ENCODE results near the gene FEM1C.

Gene FEM1C, protein sequence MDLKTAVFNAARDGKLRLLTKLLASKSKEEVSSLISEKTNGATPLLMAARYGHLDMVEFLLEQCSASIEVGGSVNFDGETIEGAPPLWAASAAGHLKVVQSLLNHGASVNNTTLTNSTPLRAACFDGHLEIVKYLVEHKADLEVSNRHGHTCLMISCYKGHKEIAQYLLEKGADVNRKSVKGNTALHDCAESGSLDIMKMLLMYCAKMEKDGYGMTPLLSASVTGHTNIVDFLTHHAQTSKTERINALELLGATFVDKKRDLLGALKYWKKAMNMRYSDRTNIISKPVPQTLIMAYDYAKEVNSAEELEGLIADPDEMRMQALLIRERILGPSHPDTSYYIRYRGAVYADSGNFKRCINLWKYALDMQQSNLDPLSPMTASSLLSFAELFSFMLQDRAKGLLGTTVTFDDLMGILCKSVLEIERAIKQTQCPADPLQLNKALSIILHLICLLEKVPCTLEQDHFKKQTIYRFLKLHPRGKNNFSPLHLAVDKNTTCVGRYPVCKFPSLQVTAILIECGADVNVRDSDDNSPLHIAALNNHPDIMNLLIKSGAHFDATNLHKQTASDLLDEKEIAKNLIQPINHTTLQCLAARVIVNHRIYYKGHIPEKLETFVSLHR

GRCh38 chr5:115544436-115545350 is at the start of gene FEM1C:
FEM1C (minus strand) TSS chr5:115544775; CDS start chr5:115543493, 1,282 bp downstream.
- Histone ChIP-seq H3K4me1 (ENCODE audit: control insufficient read depth, insufficient read depth, low read length) (peaks cover 42% of the 10 kb centered on the region), H3K27me3 (ENCODE audit: control insufficient read depth, insufficient read depth, low read length) (no peaks in the 10 kb centered on the region), H3K9ac (ENCODE audit: low read depth, low read length) (peak within 1 kb of the TSS; percentile 96), H3K36me3 (ENCODE audit: control insufficient read depth, insufficient read depth, low read length) (peaks cover 34% of the 10 kb centered on the region), H3K27ac (ENCODE audit: low read depth, low read length) (peak within 1 kb of the TSS; percentile 98), H3K9me3 (ENCODE audit: control insufficient read depth, insufficient read depth, low read length) (peaks cover 19% of the 10 kb centered on the region), H3K4me3 (ENCODE audit: low read depth, low read length) (peak within 1 kb of the TSS; percentile 95)

- H3K27ac ChIP-seq (ENCODE audit: low read depth, low read length), result no peak overlapping the region
These were observed 44.5 kb upstream of the FEM1C start for GRCh38 chr5:115589043-115589442.

GRCh38 chr5:115588640-115589039 is 44.1 kb upstream of the FEM1C start:
- H3K4me3 ChIP-seq (ENCODE audit: low read depth, low read length), result no peak overlapping the region
- no peaks in the 10 kb centered on the region for H3K36me3 ChIP-seq (ENCODE audit: control insufficient read depth, insufficient read depth, low read length)
- no peak overlapping the region for H3K9ac ChIP-seq (ENCODE audit: low read depth, low read length)
- no peaks in the 10 kb centered on the region for H3K27me3 ChIP-seq (ENCODE audit: control insufficient read depth, insufficient read depth, low read length)
- H3K9me3 ChIP-seq (ENCODE audit: control insufficient read depth, insufficient read depth, low read length), result no peaks in the 10 kb centered on the region
- no peaks in the 10 kb centered on the region for H3K4me1 ChIP-seq (ENCODE audit: control insufficient read depth, insufficient read depth, low read length)
- no peak overlapping the region for H3K27ac ChIP-seq (ENCODE audit: low read depth, low read length)

More at GRCh38 chr5:115589043-115589442, 44.5 kb upstream of the FEM1C start:
- Histone ChIP-seq H3K27me3 (ENCODE audit: control insufficient read depth, insufficient read depth, low read length) (no peaks in the 10 kb centered on the region), H3K9me3 (ENCODE audit: control insufficient read depth, insufficient read depth, low read length) (no peaks in the 10 kb centered on the region), H3K4me3 (ENCODE audit: low read depth, low read length) (no peak overlapping the region), H3K4me1 (ENCODE audit: control insufficient read depth, insufficient read depth, low read length) (no peaks in the 10 kb centered on the region), H3K36me3 (ENCODE audit: control insufficient read depth, insufficient read depth, low read length) (no peaks in the 10 kb centered on the region), H3K9ac (ENCODE audit: low read depth, low read length) (no peak overlapping the region)

- Histone ChIP-seq H3K36me3 (ENCODE audit: control insufficient read depth, insufficient read depth, low read length) (no peaks in the 10 kb centered on the region), H3K27ac (ENCODE audit: low read depth, low read length) (no peak overlapping the region), H3K4me1 (ENCODE audit: control insufficient read depth, insufficient read depth, low read length) (peaks cover 6% of the 10 kb centered on the region; the same call in 1 of the 2 replicates), H3K4me3 (ENCODE audit: low read depth, low read length) (no peak overlapping the region), H3K9ac (ENCODE audit: low read depth, low read length) (no peak overlapping the region), H3K9me3 (ENCODE audit: control insufficient read depth, insufficient read depth, low read length) (no peaks in the 10 kb centered on the region), H3K27me3 (ENCODE audit: control insufficient read depth, insufficient read depth, low read length) (no peaks in the 10 kb centered on the region)
These were observed 42.1 kb upstream of the FEM1C start for GRCh38 chr5:115586525-115587146.

GRCh38 chr5:115585265-115585664 is 40.7 kb upstream of the FEM1C start:
- Histone ChIP-seq H3K9ac (ENCODE audit: low read depth, low read length) (no peak overlapping the region), H3K27me3 (ENCODE audit: control insufficient read depth, insufficient read depth, low read length) (no peaks in the 10 kb centered on the region), H3K4me3 (ENCODE audit: low read depth, low read length) (no peak overlapping the region), H3K9me3 (ENCODE audit: control insufficient read depth, insufficient read depth, low read length) (no peaks in the 10 kb centered on the region), H3K4me1 (ENCODE audit: control insufficient read depth, insufficient read depth, low read length) (peaks cover 6% of the 10 kb centered on the region; the same call in 1 of the 2 replicates), H3K27ac (ENCODE audit: low read depth, low read length) (no peak overlapping the region), H3K36me3 (ENCODE audit: control insufficient read depth, insufficient read depth, low read length) (no peaks in the 10 kb centered on the region)

GRCh38 chr5:115584501-115584900 is 39.9 kb upstream of the FEM1C start:
- Histone ChIP-seq H3K4me1 (ENCODE audit: control insufficient read depth, insufficient read depth, low read length) (peaks cover 6% of the 10 kb centered on the region; the same call in 1 of the 2 replicates), H3K4me3 (ENCODE audit: low read depth, low read length) (no peak overlapping the region), H3K9me3 (ENCODE audit: control insufficient read depth, insufficient read depth, low read length) (no peaks in the 10 kb centered on the region), H3K27me3 (ENCODE audit: control insufficient read depth, insufficient read depth, low read length) (no peaks in the 10 kb centered on the region), H3K9ac (ENCODE audit: low read depth, low read length) (no peak overlapping the region), H3K36me3 (ENCODE audit: control insufficient read depth, insufficient read depth, low read length) (no peaks in the 10 kb centered on the region), H3K27ac (ENCODE audit: low read depth, low read length) (no peak overlapping the region)

DNA sequence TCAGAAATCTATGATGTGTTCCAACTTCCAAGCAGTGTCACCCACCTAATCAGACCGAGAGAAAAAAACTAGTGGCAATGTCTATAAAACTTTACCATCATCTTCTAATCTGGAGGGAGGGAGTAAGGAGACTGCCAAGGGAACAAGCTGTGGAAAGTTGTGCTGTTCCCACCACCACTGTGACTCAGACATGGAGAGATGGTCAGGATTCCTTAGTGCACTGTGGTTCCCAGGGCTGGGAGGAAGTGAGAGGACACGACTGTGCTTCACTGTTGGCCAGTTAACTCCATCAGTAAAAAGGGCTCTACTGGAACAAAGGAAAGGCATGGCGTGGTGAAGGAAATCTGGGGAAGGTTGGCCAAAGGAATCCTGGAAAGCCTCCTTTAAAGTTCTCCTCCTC is 38.9 kb upstream of the FEM1C start:
- no peaks in the 10 kb centered on the region for H3K36me3 ChIP-seq (ENCODE audit: control insufficient read depth, insufficient read depth, low read length)
- H3K9ac ChIP-seq (ENCODE audit: low read depth, low read length), result no peak overlapping the region
- peaks cover 6% of the 10 kb centered on the region; the same call in 1 of the 2 replicates for H3K4me1 ChIP-seq (ENCODE audit: control insufficient read depth, insufficient read depth, low read length)
- no peak overlapping the region for H3K27ac ChIP-seq (ENCODE audit: low read depth, low read length)
- no peaks in the 10 kb centered on the region for H3K27me3 ChIP-seq (ENCODE audit: control insufficient read depth, insufficient read depth, low read length)
- no peaks in the 10 kb centered on the region for H3K9me3 ChIP-seq (ENCODE audit: control insufficient read depth, insufficient read depth, low read length)
- no peak overlapping the region for H3K4me3 ChIP-seq (ENCODE audit: low read depth, low read length)

- H3K9me3 ChIP-seq (ENCODE audit: control insufficient read depth, insufficient read depth, low read length), result no peaks in the 10 kb centered on the region
- no peaks in the 10 kb centered on the region for H3K36me3 ChIP-seq (ENCODE audit: control insufficient read depth, insufficient read depth, low read length)
- H3K4me3 ChIP-seq (ENCODE audit: low read depth, low read length), result no peak overlapping the region
- H3K27ac ChIP-seq (ENCODE audit: low read depth, low read length), result no peak overlapping the region
- H3K27me3 ChIP-seq (ENCODE audit: control insufficient read depth, insufficient read depth, low read length), result no peaks in the 10 kb centered on the region
- peaks cover 6% of the 10 kb centered on the region; the same call in 1 of the 2 replicates for H3K4me1 ChIP-seq (ENCODE audit: control insufficient read depth, insufficient read depth, low read length)
- no peak overlapping the region for H3K9ac ChIP-seq (ENCODE audit: low read depth, low read length)
These were observed 36.4 kb upstream of the FEM1C start for GRCh38 chr5:115580941-115581340.

GRCh38 chr5:115579747-115580173 is 35.2 kb upstream of the FEM1C start:
- Histone ChIP-seq H3K4me3 (ENCODE audit: low read depth, low read length) (no peak overlapping the region), H3K9me3 (ENCODE audit: control insufficient read depth, insufficient read depth, low read length) (no peaks in the 10 kb centered on the region), H3K27ac (ENCODE audit: low read depth, low read length) (no peak overlapping the region), H3K36me3 (ENCODE audit: control insufficient read depth, insufficient read depth, low read length) (no peaks in the 10 kb centered on the region), H3K27me3 (ENCODE audit: control insufficient read depth, insufficient read depth, low read length) (no peaks in the 10 kb centered on the region), H3K4me1 (ENCODE audit: control insufficient read depth, insufficient read depth, low read length) (peaks cover 6% of the 10 kb centered on the region; the same call in 1 of the 2 replicates), H3K9ac (ENCODE audit: low read depth, low read length) (no peak overlapping the region)

GRCh38 chr5:115579216-115579615 is 34.6 kb upstream of the FEM1C start:
- Histone ChIP-seq H3K9me3 (ENCODE audit: control insufficient read depth, insufficient read depth, low read length) (no peaks in the 10 kb centered on the region), H3K27me3 (ENCODE audit: control insufficient read depth, insufficient read depth, low read length) (no peaks in the 10 kb centered on the region), H3K4me3 (ENCODE audit: low read depth, low read length) (no peak overlapping the region), H3K4me1 (ENCODE audit: control insufficient read depth, insufficient read depth, low read length) (peaks cover 8% of the 10 kb centered on the region), H3K27ac (ENCODE audit: low read depth, low read length) (no peak overlapping the region), H3K9ac (ENCODE audit: low read depth, low read length) (no peak overlapping the region), H3K36me3 (ENCODE audit: control insufficient read depth, insufficient read depth, low read length) (no peaks in the 10 kb centered on the region)

All from HUES48 (cell line).